Measurements from ENCODE around the gene ALPL.

The ALPL gene

GRCh38 chr1:21522525-21523038, 13.4 kb downstream of the ALPL start:
- no peak for DNase-seq (ENCODE audit: extremely low read depth, low read depth)
- no peak for TF ChIP-seq CTCF (IDR thresholded peaks at IDR 0.05; ENCODE audit: low read depth, low read length, missing control alignments)
- no peak overlapping the region for H3K4me3 ChIP-seq (replicated peaks; ENCODE audit: low read depth, low read length)

GRCh38 chr1:21523297-21523813, 14.1 kb downstream of the ALPL start:
- TF ChIP-seq CTCF (IDR thresholded peaks at IDR 0.05; ENCODE audit: low read depth, low read length, missing control alignments), result no peak
- DNase-seq (ENCODE audit: extremely low read depth, low read depth), result no peak
- no peak overlapping the region for H3K4me3 ChIP-seq (replicated peaks; ENCODE audit: low read depth, low read length)

- no peak overlapping the region for H3K4me3 ChIP-seq (replicated peaks; ENCODE audit: low read depth, low read length)
- no peak for TF ChIP-seq CTCF (IDR thresholded peaks at IDR 0.05; ENCODE audit: low read depth, low read length, missing control alignments)
- DNase-seq (ENCODE audit: extremely low read depth, low read depth), result no peak
Observed at GRCh38 chr1:21524220-21524619, 15.0 kb downstream of the ALPL start.

GRCh38 chr1:21524686-21525339, 15.6 kb downstream of the ALPL start:
- H3K4me3 ChIP-seq (replicated peaks; ENCODE audit: low read depth, low read length), result no peak overlapping the region
- no peak for TF ChIP-seq CTCF (IDR thresholded peaks at IDR 0.05; ENCODE audit: low read depth, low read length, missing control alignments)
- DNase-seq (ENCODE audit: extremely low read depth, low read depth), result no peak

GRCh38 chr1:21525340-21525717, 16.1 kb downstream of the ALPL start:
- H3K4me3 ChIP-seq (replicated peaks; ENCODE audit: low read depth, low read length), result no peak overlapping the region
- no peak for DNase-seq (ENCODE audit: extremely low read depth, low read depth)
- TF ChIP-seq CTCF (IDR thresholded peaks at IDR 0.05; ENCODE audit: low read depth, low read length, missing control alignments), result no peak

GRCh38 chr1:21526441-21526840, 17.2 kb downstream of the ALPL start:
- TF ChIP-seq CTCF (IDR thresholded peaks at IDR 0.05; ENCODE audit: low read depth, low read length, missing control alignments), result no peak
- H3K4me3 ChIP-seq (replicated peaks; ENCODE audit: low read depth, low read length), result no peak overlapping the region
- no peak for DNase-seq (ENCODE audit: extremely low read depth, low read depth)
